OCI-M1 (cell line): Measurements from ENCODE around the gene NRSN2.
"Not testable (repeated sequence)": the region's sequence is repeated elsewhere in the genome, so short reads cannot be mapped to it uniquely, and the experiment has no call there.

ENCODE experiments used
- DNase-seq: peaks from one replicate; lab custom pipeline; 2025; lab: John Stamatoyannopoulos, UW

Gene NRSN2

GRCh38 chr20:325045-325888, 21.6 kb upstream of the NRSN2 start, which contains the start of gene SOX12:
Gene SOX12 (plus strand): TSS chr20:325552. CDS start chr20:325925, 373 bp downstream.
- peak; percentile 99 for DNase-seq

GRCh38 chr20:325889-326644, 20.8 kb upstream of the NRSN2 start:
- peak; percentile 84 for DNase-seq

GRCh38 chr20:326645-327185, 20.2 kb upstream of the NRSN2 start:
- peak; percentile 84 for DNase-seq

GRCh38 chr20:327186-328026, 19.5 kb upstream of the NRSN2 start:
- DNase-seq: peak; percentile 97

- peak; percentile 67 for DNase-seq
Observed at GRCh38 chr20:328027-328974, 18.6 kb upstream of the NRSN2 start.

GRCh38 chr20:328975-329695, 17.8 kb upstream of the NRSN2 start:
- DNase-seq: no peak

GRCh38 chr20:329851-330232, 17.1 kb upstream of the NRSN2 start:
- no peak for DNase-seq

GRCh38 chr20:330233-331149, 16.4 kb upstream of the NRSN2 start:
- peak; percentile 93 for DNase-seq

- no peak for DNase-seq
Observed at GRCh38 chr20:334578-334977, 12.3 kb upstream of the NRSN2 start.

- not testable (repeated sequence) for DNase-seq
Observed at GRCh38 chr20:336040-336439, 10.9 kb upstream of the NRSN2 start.

GRCh38 chr20:341682-342081, 5.2 kb upstream of the NRSN2 start:
- DNase-seq: peak; percentile 87

- DNase-seq: no peak
Observed at GRCh38 chr20:343107-343506, 3.8 kb upstream of the NRSN2 start.

GRCh38 chr20:346033-346639, 775 bp upstream of the NRSN2 start:
- no peak for DNase-seq

GRCh38 chr20:347317-347639, 367 bp downstream of the NRSN2 start:
- no peak for DNase-seq

GRCh38 chr20:347640-348484, 951 bp downstream of the NRSN2 start:
- DNase-seq: peak; percentile 98

- no peak for DNase-seq
Observed at GRCh38 chr20:348972-349841, 2.3 kb downstream of the NRSN2 start.

- DNase-seq: no peak
Observed at GRCh38 chr20:353166-353565, 6.3 kb downstream of the NRSN2 start.
